K562 (cell line): ENCODE results near the gene AP3B2. TPM values are rescaled to one million over a fixed set of nuclear protein-coding genes. Genes with fewer than 3 reads are reported as not detected.

ENCODE experiments used
- ATF4 ChIP-seq: fragments of 450-650 bp; formaldehyde crosslinking; IDR thresholded peaks from 2 replicates; pipeline ENCODE4 v1.4.0; 2022; ENCODE audit warnings: mild to moderate bottlenecking, moderate library complexity
- CBX1 ChIP-seq: sonication (generic); IDR thresholded peaks from 2 replicates; pipeline ENCODE4 v1.6.1; 2016; ENCODE audit warnings: antibody characterized with exemption, low read depth, mild to moderate bottlenecking
- CC2D1A ChIP-seq: fragments of 450-650 bp; IDR thresholded peaks from 2 replicates; pipeline ENCODE4 v1.6.1; 2017; ENCODE audit warnings: mild to moderate bottlenecking
- CHCHD3 ChIP-seq: fragments of 250-450 bp; sonication (Bioruptor Pico); IDR thresholded peaks from 2 replicates; pipeline ENCODE4 v2.1.2; 2022; ENCODE audit warnings: mild to moderate bottlenecking
- CTBP1 ChIP-seq: fragments of 450-650 bp; IDR thresholded peaks from 2 replicates; pipeline ENCODE4 v1.6.1; 2016; ENCODE audit warnings: borderline replicate concordance
- E2F4 ChIP-seq: sonication (generic); formaldehyde crosslinking; IDR thresholded peaks from 2 replicates; pipeline ENCODE4 v1.8.0; 2022; ENCODE audit warnings: mild to moderate bottlenecking, low read depth, missing genetic modification reagents
- FOXA1 ChIP-seq: fragments of 450-650 bp; IDR thresholded peaks from 2 replicates; pipeline ENCODE4 v1.6.1; 2016; ENCODE audit warnings: mild to moderate bottlenecking, borderline replicate concordance
- FUS ChIP-seq: fragments of 200-400 bp; formaldehyde crosslinking; optimal IDR thresholded peaks from 2 replicates; pipeline ENCODE3; 2017; ENCODE audit warnings: low read depth, low read length
- ILK ChIP-seq: fragments of 450-650 bp; IDR thresholded peaks from 2 replicates; pipeline ENCODE4 v1.6.1; 2016; ENCODE audit warnings: missing genetic modification characterization, low read depth, mild to moderate bottlenecking, missing compliant biosample characterization, moderate library complexity, borderline replicate concordance
- NCOA1 ChIP-seq: fragments of 450-650 bp; IDR thresholded peaks from 2 replicates; pipeline ENCODE4 v1.6.1; 2016; ENCODE audit warnings: low read depth
- PML ChIP-seq: IDR thresholded peaks from 2 replicates; pipeline ENCODE4 v1.6.1; 2012; ENCODE audit warnings: low read length, inconsistent platforms
- PRDM10 ChIP-seq: fragments of 450-650 bp; IDR thresholded peaks from 2 replicates; pipeline ENCODE4 v1.6.1; 2018; ENCODE audit not compliant: partially characterized antibody
- RBFOX2 ChIP-seq: fragments of 200-400 bp; formaldehyde crosslinking; IDR thresholded peaks from 2 replicates; pipeline ENCODE4 v1.6.1; 2017; ENCODE audit warnings: low read depth, mild to moderate bottlenecking, low read length, moderate library complexity
- SFPQ ChIP-seq: fragments of 200-400 bp; formaldehyde crosslinking; IDR thresholded peaks from 2 replicates; pipeline ENCODE4 v1.6.1; 2017; ENCODE audit warnings: mild to moderate bottlenecking, low read depth, low read length, moderate library complexity
- SMAD4 ChIP-seq: fragments of 250-450 bp; sonication (Bioruptor Pico); conservative IDR thresholded peaks from 2 replicates; pipeline ENCODE4 v1.8.0; 2021; ENCODE audit warnings: inconsistent platforms, mild to moderate bottlenecking, moderate library complexity
- TRIM24 ChIP-seq, 2 experiments: fragments of 450-650 bp; IDR thresholded peaks; 2 replicates each; pipeline ENCODE4 v1.6.1; 2016
- ZEB2 ChIP-seq: fragments of 450-650 bp; IDR thresholded peaks from 2 replicates; pipeline ENCODE4 v1.6.1; 2016
- ZNF282 ChIP-seq: sonication (generic); formaldehyde crosslinking; IDR thresholded peaks from 2 replicates; pipeline ENCODE4 v1.8.1; 2023; ENCODE audit warnings: missing genetic modification reagents
- ZNF644 ChIP-seq: fragments of 200-800 bp; sonication (Bioruptor generic); IDR thresholded peaks from 2 replicates; pipeline ENCODE4 v1.6.1; 2016; ENCODE audit warnings: low read depth, missing genetic modification characterization, missing compliant biosample characterization
- ZNF668 ChIP-seq: fragments of 250-450 bp; sonication (Bioruptor Pico); IDR thresholded peaks from 2 replicates; pipeline ENCODE4 v1.8.0; 2022; ENCODE audit warnings: mild to moderate bottlenecking, inconsistent platforms
- polyA plus RNA-seq, 8 experiments: library from polyadenylated mRNA; depleted of rRNA in 4 of 8; stranded (reverse) in 5 of 8; unstranded in 3 of 8; fragments of >200 nt; fragmentation: Nextera tagmentation in 2 of 8; fragmentation: Illumina TruSeq in 1 of 8; extraction: Ambion mirVana in 2 of 8; extraction: Trizol in 1 of 8; gene quantifications; 2 replicates each; pipeline versions ENCODE4 v1.2.1 to v1.2.3, GENCODE V29; 2011 to 2014; ENCODE audit warnings: inconsistent platforms in 1 of 8, missing spikeins in 1 of 8
- total RNA-seq, 7 experiments: library from RNA; depleted of rRNA in 6 of 7; stranded (reverse); fragments of >200 nt in 6 of 7; fragmentation: Illumina TruSeq in 2 of 7; extraction: Trizol in 2 of 7; gene quantifications; 2 replicates each; pipeline versions ENCODE4 v1.2.1 to v1.2.3, GENCODE V29; 2011 to 2021; ENCODE audit warnings: low replicate concordance in 1 of 7

The AP3B2 gene
- total and polyA plus RNA-seq, 9 of the 15 experiments (the other 6 are each of a cell fraction or from before 2014, with no cell fraction given): 0.03 to 0.15 (median 0.10) TPM; not detected in 2

GRCh38 chr15:82647045-82647834 lies 62.4 kb downstream of the AP3B2 start, which contains the start of gene CPEB1 (continued):
- no peak for TF ChIP-seq SFPQ
- peak in 1 of 2 experiments; percentile 64; a peak in 1 of 4 replicates for TF ChIP-seq TRIM24 (IDR thresholded peaks at IDR 0.05)
- no peak for TF ChIP-seq ILK (tag)
- no peak for TF ChIP-seq FOXA1
- TF ChIP-seq ZNF282 (CRISPR knock-in tag): no peak
- no peak for TF ChIP-seq CC2D1A
- TF ChIP-seq ZNF644: no peak
- TF ChIP-seq ATF4 (CRISPR knock-in tag): 0 out of 2 replicates have a peak, but pooled peaks have one; percentile 36
- no peak for TF ChIP-seq PML
- TF ChIP-seq PRDM10: no peak
- TF ChIP-seq ZEB2: 0 out of 2 replicates have a peak, but pooled peaks have one; percentile 53
- peak; percentile 83 for TF ChIP-seq RBFOX2
- peak; percentile 60; the same call in 1 of the 2 replicates for TF ChIP-seq E2F4 (CRISPR knock-in tag)
- no peak for TF ChIP-seq ZNF668
- TF ChIP-seq FUS: peak; percentile 29
- TF ChIP-seq CHCHD3 (CRISPR knock-in tag): no peak
- TF ChIP-seq SMAD4: peak; percentile 85
- 0 out of 2 replicates have a peak, but pooled peaks have one; percentile 70 for TF ChIP-seq CBX1
- TF ChIP-seq NCOA1: no peak
- TF ChIP-seq CTBP1: peak; percentile 87; the same call in 1 of the 2 replicates
